ENCODE measurements around the gene RBBP8NL.

Gene RBBP8NL

DNA sequence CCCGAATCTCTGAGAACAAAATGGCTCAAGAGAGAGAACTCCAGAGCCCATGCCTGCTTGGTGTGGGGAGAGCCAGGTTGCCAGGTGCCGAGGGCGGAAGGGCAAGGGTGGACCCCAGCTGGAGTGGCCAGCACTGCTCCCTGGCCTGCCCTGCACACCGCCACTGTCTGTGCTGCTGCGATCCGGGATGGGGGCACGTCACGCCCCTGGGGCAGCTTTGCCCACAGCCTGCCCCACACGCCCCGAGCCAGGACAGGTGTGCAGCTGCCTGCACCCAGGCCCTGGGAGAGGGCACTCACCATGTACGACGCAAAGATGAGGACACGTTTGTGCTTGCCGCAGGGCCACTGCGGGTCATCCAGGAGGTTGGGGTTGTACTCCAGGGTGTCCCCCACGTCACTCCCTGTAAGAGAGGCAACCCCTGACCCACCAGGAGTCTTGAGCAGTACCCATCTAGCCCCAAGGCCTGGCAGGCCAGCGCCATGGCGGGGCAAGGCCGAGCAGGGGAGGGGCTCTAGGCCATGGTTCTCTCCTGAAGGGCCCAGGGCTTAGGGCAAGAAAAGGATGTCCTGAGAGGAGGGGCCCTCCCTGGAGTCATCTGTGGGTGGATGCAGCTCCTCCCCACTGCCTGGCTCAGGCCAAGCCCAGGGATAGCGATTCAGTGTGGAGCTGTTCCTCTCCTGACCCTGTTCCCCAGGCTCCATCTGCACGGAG, 34.6 kb downstream of the RBBP8NL start:
- no peak for DNase-seq (ENCODE audit: low read depth)

DNA sequence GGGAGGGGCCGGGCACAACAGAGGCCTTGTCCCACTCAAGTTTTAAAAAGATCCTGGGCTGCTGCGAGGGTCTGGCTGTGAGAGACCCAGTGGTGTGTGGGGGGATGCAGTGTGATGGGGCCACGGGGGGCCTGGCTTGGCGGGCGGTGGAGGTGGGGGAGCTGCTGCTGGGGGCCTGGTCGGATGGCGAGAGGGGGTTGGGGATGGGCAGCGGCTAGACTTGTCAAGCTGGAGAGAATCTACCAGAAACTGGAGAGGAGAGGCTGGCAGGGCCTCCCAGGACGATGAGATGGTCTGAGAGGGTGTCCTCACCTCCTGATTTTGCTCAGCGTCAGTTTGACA, 35.3 kb downstream of the RBBP8NL start:
- DNase-seq (ENCODE audit: low read depth) = no peak

GRCh38 chr20:62391165-62392076, 35.9 kb downstream of the RBBP8NL start:
- DNase-seq (ENCODE audit: low read depth) = no peak

GRCh38 chr20:62390317-62391164, 36.8 kb downstream of the RBBP8NL start:
- DNase-seq (ENCODE audit: low read depth) = no peak

- DNase-seq (ENCODE audit: low read depth) = no peak
Measured at GRCh38 chr20:62389601-62390087, 37.7 kb downstream of the RBBP8NL start.

GRCh38 chr20:62388839-62389600, 38.3 kb downstream of the RBBP8NL start:
- DNase-seq (ENCODE audit: low read depth) = no peak

GRCh38 chr20:62387933-62388635, 39.3 kb downstream of the RBBP8NL start:
- no peak for DNase-seq (ENCODE audit: low read depth)

DNA sequence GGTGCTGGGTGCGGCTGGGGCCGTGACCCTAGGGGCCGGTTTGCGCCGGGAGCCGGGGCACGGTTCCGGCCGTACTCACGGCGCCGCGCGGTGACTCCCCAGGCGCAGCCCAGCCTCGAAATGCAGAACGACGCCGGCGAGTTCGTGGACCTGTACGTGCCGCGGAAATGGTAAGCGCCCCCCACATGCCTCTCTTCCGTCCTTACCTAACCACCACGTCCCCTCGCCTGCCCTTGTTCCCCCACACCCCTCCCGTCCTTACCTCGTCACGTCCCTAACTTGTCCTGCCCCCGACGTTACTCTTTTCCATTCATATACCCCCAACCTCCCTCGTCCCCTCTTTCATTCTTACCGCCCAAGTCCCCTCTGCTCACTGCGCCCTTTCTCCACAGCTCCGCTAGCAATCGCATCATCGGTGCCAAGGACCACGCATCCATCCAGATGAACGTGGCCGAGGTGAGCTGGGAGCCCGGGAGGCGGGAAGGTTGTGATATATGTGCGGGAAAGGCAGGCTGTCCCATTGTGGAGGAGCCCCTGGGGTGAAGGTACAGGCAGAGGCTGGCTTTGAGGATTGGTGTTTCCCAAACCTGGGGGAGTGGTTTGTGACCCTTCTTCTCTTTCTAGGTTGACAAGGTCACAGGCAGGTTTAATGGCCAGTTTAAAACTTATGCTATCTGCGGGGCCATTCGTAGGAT, 40.0 kb downstream of the RBBP8NL start:
- no peak for DNase-seq (ENCODE audit: low read depth)

- DNase-seq (ENCODE audit: low read depth) = peak; percentile 90
Measured at GRCh38 chr20:62386383-62387218, 40.7 kb downstream of the RBBP8NL start, which contains the start of gene RPS21. RPS21 (plus strand) TSS chr20:62387103; CDS start chr20:62387339, 236 bp downstream.

DNA sequence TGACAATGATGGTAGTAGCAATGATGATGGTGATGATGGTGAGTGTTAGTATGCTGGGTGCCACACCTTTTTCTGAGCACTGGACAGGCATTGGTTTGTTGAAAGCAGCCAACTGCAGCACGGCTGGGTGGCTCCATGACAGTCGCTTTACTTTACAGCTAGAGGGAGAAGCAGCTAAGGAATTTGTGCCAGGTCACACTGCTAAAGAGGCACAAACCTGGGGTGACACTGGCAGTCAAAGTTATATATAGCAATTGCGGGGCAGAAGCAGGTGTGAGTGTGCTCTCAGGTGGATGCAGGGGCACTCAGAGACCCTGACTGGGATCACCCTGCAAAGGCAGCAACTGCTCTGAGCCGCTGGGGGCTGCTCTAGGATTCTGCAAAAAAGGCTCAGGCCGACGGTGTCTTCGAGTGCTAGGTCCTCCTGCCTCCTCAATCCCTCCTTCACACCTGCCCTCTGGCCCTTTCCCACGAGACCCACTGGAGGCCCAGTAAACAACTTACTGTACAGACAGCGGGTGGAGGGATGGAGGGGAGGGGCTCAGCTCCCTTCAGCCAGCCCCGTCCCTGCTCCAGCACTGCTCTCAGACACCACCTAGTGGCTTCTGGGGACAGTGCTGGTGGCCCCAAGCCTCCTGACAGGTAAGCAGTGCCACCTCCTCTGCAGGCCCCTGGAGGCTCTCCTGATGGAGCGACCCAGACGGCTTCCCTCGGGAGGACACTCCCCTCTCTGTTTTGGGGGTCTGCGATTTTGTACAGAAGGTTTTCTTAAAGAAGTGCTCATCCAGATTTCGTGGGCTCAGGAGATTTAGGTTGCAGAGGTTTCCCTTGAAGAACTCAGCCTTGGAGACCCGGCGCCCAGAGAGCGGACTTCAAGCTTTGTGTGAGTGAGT, 44.8 kb downstream of the RBBP8NL start:
- peak; percentile 62 for DNase-seq (ENCODE audit: low read depth)

DNA sequence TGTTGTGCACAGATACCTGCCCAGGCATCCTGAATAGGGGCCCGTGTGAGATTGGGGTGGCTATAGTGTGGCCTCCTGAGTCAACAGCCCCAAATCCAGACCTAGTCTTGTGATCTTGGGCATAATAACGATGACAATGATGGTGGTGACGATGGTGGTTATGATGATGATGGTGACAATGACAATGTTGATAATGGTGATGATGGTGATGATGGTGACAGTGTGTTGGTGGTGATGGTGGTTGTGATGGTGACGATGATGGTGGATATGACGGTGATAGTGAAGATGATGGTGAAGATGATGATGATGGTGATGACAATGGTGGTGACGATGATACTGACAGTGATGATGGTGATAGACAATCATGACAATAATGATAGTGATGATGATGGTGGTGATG, 45.5 kb downstream of the RBBP8NL start:
- DNase-seq (ENCODE audit: low read depth) = no peak

DNA sequence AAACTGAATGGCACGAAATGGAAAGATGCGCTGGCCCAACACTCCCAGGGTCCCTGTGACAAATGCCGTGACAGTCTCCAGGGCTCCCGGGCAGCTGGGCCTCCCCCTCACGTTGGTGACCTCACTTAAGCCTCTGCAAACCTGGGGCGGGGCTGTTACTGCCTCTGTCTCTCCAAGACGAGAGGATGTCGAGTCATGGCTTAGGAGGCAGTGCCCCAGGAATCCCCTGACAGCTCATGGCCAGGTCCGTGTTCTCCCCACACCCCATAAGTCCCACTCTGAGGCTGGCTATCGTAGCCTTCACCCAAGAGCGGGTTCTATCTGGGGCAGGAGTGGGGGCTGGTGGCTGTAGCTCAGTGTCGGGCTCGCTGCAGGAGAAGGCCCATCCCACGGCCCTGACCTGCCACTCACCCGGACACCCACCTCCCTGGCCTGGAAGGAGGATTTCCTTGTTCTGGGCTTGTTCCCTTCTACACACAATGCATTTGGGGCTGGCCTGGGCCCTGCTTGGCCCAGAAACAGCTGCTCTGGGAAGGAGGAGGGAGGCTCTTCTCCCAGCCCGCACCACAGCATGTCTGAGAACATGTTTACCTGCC, 46.0 kb downstream of the RBBP8NL start:
- no peak for DNase-seq (ENCODE audit: low read depth)

GRCh38 chr20:62378215-62378614, 49.1 kb downstream of the RBBP8NL start:
- no peak for DNase-seq (ENCODE audit: low read depth)

DNA sequence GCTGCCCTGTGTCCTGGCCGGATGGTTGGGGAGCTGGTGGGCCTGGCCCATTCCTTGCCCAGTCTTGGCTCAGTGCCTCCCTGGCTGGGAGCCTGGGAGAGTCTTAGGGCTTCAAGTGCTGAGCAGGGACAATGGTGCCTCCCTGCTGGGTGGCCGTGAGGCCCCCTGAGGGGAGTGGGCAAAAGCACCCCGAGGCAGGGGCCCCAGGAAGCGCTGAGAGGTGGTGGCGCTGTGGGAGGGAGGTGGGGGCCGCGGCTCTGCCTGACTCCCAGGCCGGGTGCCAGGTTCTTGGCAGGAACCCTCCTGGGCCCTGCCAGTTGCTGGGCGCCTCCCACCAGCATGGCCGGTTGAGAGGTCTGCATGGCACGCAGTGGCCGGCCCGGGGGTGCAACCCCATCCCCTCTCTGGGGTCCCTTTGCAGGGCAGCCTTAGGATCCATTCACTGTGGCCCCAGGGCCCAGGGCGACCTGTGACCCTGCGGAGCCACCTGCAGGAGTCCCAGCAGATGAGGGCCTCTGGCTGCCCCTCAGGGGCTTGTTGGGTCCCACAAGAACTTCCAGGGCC, 49.6 kb downstream of the RBBP8NL start:
- DNase-seq (ENCODE audit: low read depth) = no peak

DNA sequence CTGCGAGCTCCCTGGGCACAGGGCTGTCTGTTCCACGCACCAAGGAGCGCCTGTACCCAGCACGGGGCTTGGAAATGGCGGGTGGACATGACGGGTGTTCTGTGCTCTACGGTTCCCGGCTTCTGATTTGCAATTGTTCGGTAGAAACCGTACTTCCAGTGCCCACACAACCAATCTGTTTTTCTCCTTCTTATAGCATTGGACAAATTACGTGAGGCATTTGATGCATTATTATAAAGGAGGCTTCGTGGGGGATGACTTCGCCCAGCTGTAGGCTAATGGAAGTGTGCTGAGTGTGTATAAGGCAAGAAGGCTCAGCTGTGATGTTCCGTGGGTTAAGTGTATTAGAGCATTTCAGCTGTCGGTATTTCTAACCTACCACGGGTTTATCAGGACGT, 50.3 kb downstream of the RBBP8NL start:
- no peak for DNase-seq (ENCODE audit: low read depth)

- no peak for DNase-seq (ENCODE audit: low read depth)
Measured at GRCh38 chr20:62376112-62377063, 51.0 kb downstream of the RBBP8NL start.
